Left hindlimb (tissue), 1 donor: Measurements from ENCODE around the gene TBX5.
A peak's percentile ranks its signal among the peaks of the same experiment; 100 is the strongest.

Source experiments
- DNase-seq: peaks from one replicate; pipeline ENCODE4 v3.0.0-alpha.2; 2018

Gene TBX5

DNA sequence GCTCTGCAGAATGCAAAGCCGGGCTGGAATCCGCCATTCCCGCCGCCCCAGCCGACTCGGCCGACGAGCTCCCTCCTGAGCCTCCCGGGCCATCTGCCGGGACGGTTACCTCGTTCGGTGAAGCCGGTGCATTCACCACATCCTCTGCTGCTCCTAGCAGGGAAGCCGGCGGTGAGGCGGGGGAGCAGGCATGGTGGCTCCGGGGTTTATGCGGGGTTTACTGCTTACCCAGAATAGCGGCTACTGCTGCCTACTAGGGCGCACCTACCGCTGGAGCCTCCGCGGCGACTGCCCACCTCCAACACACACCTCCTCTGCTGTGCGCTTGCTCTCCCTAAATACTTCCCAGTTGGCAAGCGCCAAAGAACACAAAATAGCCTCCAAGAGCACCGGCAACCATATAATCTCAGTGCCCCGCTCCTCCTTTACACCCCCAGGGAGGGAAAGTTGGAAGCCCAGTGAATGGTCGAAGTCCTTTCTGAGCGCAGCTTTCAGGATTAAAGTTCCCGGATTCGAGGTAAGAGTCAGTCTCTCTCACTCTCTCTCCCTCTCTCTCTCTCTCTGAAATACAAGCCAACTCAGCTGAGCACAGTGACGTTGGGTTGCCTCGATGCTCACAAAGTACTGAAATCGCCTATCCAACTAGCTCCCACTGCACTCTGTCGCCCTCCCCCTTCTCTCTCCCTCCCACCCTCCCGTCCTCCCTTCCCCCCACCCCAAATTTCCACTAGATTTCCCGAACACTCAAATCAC is at the start of gene TBX5:
TBX5 (minus strand) TSS at position 626 of the 753 bp plus-strand sequence. CDS start 2,246 bp downstream, outside the sequence.
- peak; percentile 51 for DNase-seq

DNA sequence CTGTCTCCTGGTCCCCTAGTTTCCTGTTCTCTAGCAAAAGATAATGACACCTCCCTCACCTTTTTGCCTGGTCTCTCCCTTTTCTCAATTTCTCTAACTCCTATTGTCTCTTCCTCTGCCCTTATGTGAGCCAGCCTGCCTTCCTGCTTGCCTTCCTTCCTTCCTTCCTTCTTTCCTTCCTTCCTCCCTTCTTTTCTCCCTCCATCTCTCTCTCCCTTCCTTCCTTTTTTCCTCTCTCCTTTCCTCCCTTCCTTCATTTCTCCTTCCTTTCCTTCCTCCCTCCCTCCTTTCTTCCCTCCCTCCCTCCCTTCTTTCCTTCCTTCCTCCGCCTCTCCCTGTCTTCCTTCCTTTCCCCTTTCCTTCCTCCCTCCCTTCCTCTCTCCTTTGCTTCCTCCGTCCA is 45.7 kb upstream of the TBX5 start:
- DNase-seq = no peak

DNA sequence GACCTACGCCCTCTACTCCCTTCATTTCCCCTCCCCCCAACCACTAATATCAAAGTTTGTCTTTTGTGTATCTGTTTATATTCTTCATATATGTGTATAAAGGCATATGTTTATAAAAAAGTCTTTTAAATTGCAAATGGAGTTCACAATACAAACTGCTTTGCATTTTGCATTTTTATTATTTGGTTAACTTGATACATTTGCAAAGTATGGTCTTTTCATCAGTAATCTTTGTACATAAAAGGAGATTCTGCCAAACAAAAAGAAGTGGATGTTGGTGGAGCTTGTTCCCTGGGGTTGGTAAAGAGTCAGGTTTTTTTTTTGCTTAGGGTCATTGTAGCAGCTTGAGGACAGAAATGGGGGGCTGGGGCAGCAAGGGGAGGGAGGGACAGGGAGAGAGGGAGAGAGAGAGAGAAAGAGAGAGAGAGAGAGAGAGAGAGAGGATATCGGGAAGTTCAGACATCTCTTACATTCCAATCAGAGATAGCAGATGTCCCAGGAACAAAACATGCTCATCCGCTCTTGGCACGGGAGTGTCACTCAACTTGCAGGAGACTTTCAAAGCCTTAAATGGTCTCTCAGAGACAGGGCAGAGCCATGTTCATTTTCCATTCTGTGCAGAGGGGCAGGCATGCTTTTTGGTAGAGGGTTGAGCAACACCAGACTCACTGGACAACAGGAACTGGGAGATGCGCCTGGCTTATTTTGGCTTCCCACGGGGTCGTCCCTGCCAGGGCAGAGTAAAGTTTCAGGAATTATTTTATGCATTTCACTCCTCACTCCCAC is 44.8 kb upstream of the TBX5 start:
- no peak for DNase-seq

DNA sequence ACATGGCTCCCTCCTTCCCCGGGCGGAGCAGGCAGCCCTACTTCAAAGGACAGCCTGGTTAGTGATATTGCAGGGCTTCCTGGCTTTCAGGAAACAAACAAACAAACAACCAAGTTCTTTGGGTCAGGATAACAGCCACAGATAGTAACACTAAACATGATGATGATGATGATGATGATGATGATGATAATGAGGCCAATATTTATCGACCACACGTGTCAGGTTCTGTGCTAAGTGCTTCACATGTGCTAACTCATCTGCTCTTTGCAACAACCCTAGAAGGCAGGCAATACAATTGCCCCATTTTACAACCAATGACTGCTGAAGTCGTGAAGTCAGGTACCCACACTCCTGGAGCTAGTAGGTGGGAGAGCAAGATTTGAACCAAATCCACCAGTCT is 44.1 kb upstream of the TBX5 start:
- no peak for DNase-seq

DNA sequence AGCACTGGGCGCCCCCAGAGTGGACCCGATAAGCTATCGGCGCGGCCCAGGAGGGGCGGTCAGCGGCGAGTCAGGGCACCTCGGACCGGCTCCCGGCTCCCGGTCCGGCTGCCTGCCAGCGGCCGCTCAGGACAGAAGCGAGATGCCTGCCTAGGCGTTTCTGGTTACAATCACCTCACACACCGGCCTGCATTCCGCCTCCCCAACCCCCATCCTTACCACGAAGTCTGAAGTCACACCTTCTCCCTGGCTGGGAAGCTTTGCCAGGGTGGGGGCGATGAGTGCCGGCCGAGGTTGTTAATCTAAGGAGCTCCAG is 42.6 kb upstream of the TBX5 start:
- DNase-seq = no peak

DNA sequence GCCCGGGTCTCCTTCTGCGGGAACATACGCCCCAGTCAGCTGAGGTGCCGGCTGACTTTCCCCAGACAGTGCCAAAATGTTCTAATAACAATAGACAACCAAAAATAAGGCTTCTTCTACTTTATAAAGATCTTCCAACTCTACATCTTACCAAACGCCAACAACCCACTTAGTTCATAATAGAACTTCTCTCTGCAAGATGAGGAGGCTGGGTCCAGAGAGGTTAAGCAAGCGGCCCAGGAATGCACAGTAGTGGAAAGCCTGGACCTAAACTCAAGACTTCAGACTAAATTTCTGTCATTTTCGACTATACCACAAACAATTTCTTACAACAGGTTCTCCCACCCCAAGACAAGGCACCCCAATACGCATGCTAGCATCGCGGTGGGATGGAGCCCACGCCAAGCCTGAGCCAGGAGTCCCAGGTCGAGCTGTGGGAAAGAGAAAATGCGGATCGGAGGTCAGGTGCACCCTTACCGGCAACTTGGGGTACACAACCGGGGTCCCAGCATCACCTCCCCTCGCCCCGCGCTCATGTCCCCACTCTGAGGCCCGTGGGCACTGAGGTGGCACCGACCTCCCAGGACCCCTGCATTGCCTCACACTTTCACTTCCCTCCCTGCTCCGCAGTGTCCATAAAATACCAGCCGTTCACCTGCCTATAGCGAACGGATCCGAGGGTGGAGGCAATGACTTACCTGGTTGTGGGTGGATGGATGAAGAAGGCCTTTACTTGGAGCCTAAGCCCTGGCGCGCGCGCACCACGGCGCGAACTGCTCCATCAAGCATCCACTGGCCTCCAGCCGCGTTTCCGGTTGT is 42.1 kb upstream of the TBX5 start:
- DNase-seq = no peak

DNA sequence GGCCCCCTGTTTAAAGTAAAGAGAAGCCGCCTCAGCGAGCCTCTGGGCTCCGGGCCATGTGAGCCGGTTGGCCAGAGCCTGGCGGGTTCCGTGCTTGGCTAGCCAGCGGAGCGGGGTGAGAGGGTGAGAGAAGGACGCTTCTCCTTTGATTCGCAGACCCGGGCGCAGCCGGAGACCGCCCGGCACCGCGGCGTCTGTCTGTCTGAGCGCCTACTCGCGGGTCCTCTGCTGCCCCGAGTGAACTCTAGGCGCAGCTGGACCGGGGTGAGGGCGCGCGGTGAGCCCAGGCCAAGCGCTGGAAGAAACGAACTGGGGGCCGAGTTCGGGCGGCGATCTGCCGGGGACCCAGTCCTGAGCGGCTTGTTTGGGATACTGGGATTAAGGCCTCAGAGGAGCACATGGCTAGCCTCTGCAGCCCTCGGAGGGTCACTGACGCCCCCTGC is 41.4 kb upstream of the TBX5 start:
- no peak for DNase-seq

DNA sequence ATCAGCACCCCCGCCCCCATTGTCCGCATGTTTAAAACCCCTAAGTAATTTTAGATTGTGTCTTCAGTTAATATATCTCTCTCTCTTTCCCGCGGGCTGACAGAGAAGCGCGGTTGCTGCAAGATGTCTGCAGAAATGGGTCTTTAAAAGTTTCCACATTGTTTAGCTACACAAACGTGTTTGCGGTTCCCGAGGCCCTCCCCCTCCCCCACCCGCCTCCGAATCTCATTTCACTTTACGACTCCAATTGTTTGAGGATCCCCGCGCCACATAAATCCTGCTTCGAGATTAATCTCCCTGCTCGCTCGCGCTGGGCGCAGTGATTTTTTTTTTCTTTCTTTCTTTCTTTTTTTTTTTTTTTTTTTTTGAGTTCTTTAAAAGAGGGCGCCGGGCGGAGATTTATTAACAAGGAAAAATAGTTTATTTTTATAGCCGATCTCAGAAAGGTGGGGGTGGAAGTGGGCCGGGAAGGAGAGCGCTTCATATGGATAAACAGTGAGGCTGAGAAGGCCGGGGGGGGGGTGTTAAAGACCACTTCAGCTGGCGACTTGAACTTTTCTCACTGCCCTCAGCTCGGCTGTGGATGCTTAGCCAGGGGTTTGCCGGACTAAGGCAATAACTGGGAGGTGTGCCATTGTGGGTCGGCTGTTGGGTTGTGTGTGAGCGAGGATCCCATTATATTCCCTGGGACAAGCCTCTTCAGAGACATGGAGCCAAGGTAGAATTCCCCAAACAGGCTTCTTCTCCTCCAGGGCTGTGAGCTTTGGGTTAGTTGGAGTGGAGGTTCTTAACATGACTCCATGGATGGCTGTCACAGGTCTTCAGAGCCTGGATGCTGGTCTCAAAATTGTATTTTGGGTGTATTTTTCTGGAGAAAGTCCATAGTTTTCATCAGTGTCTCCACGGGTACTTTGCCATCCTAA is 39.7 kb upstream of the TBX5 start:
- DNase-seq = no peak

DNA sequence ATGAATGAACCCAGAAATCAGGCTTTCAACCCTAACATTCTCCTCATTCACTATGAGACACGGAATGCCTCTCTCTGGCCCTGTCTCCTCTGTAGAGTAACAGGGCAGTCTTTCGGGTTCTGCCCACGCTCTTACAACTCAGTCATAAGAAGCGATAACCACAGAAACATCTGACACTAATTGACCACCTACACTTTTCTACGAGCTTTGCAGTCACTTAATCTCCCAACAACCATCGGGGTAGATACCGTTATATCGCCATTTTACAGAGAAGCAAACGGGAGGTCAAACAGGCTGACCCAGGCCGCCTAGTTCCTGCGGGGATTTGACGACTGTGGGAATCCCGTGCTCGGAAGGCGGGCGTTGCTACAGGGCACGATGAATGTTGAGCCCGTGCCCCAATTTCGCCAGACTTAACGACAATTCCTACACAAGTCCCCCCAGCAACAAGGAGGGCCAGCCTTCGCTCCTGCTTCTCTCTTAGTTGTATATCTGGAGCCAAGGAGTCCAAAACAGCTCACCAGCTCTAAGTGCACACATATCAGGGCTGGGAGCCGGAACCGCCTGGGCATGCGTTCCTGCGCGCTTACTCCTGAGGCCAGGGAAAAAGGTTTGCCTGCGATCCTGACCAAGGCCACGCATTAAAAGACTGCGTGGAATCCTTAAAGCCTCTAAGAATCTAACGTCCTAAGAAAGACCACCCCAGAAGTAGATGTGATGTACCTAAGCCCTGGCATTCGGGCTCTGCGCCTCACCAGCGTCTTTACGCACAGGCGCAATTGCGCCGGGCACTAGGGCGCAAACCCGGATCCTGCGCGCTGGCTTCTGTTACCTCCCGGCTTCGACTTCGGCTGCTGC is 38.7 kb upstream of the TBX5 start:
- no peak for DNase-seq

DNA sequence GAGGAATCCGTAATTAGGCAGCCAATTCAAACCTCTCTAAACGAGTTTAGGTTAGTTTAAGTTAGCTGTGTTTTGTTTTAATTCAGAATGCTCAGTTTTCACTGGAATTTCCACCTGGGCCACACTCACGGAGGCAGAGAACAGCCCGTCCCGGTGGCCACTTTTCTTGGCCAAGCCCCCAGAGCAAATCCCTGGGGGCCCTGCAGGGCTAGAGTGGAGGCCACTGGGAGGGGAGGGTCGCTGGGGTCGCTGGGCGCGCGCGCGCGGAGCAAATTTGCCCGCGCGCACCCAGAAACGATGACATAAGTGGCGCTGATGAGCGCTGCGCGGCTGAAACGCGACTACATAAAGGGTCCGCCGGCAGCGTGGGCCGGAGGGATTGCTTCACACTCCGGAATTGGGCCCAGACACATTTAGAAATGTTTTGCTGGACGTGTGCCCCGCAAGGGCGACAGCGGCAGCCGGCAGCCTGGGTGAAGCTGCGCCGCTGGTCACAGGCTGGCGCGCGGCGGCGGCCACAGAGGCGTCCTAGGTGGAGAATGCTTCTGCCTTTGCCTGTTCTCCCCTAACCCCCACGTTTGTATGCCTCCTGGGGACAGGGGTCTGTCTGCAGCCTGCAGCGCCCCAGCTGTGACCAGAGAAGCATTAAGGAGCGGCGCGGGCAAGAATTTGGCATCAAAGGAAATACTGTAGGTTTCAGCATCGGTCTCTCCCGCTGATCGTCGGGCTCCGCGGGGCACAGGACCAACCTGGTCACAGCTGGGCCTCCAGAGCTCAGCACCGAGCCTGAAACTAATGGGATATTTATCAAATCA is 37.9 kb upstream of the TBX5 start:
- DNase-seq = no peak

DNA sequence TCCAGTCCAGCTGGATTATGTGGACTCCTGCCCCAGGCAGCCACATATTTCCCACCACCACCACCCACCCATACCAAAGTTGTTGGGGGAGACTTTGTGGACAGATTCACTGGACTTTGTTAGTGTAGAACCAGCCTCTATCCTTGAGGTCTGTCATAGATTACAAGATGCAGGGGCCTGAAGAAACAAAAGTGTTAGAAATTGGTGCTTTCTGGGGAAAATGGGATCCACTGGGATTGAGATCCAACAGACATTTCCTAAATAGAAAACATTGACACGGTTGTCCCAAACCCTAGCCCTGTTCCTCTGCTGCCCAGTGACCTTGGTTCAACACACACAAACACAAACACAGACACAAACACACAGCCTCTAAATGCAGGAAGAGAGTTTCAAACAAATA is 36.6 kb upstream of the TBX5 start:
- no peak for DNase-seq

DNA sequence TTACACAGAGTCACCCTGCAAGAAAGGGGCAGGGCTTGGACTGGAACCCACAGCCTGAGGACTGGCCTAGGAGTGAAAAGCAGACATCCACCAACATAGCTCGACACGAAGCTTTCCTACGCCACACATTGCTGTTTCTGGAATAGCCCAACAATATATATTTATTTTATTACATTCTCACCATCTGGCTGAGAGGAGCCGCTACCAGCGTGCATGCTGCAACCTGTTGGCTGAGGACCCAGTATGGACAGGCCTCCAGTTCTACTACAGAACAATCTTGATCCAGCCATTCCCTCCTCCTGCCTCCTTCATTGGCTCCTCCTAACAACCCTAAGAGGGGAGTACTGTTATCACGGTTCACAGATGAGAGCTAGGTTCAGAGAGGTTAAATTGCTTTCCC is 35.6 kb upstream of the TBX5 start:
- DNase-seq = no peak

DNA sequence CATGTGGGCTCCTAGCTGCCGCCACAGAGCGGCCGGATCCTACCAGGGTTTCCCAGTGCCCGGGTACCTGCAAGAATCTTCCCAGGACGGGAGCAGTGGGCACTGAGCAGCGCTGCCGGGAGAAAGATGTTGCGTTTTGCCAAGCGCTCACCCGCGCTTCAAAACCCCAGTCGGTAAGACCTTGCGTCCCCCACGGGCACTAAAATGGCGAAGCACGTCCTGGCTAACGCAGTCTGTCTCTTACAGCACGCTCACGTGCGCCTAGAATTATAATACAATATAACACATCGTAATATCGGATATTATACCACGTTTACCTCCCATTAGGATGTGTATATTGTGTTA is 35.1 kb upstream of the TBX5 start:
- no peak for DNase-seq

DNA sequence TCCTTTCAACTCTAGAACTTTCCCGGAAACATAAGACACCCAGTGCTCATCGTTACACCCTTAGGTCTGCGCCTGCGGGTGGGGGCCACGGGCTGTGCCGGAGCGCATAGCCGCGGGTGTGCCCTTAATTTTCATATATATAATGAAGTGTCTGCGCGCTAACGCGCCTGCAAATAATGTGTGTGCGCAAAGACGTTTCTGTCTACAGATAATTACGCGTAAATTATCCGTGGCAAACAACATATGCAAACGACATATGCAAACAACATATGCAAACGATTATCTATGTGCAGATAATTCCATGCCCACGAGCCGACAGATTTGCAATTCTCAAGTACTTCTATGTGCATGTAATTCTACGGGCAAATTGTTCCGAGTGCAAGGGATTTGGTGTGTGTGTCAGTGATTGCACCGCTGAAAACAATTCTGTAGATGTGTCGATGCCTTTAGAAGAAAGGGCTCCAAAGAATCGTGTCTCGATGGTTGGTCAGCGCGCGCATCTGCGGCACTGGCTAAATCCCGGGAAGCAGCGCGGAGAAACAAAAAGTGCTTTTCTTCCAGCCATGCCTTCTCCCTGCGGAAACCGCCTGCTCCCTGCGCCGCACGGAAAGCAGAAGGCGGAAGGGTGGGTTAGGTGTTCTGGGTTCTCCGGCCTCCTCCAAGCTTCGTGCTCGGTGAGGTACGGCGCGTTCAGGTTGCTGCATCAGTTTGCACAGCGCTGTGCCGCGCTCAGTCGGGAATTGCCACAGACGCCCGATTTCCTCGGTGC is 34.5 kb upstream of the TBX5 start:
- DNase-seq = no peak

DNA sequence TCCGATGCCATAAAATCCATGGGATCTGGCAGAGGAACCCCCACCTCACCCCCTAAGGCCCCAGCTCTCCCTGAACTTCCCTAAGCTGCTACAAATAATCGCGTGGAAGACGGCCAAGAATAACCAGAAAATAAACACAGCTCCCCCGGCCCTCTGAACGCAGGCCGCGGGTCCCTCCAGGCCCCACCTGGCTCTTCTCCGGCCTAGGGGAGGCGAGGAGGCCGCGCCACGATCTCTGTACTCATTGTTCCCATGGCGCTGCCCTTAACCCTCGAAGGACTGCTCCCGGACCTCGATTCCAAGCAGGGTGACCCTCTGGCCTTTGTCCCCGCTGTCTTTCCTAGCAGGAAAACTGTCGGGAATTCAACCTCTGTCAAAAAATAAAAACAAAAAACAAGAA is 33.9 kb upstream of the TBX5 start:
- no peak for DNase-seq

DNA sequence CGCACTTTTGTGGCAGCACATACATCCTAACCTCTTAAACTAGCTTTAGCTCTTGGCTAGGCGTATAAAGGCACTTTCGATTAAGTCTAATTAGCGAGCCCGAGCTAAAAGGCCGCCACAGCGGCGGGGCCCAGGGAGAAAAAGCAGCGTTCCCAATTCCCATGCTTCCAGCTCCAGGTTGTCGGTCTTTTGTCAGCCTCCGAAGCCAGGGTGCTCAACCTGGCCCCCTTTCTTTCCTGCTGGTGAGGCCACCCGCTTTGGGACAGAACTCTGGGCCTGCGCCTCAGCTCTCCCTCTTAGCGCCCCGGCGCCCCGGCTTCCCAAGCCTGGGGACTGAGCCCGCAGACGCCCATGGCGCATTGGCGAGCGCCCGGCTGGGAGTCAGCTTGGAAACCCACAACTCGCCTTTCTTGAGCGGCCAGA is 33.3 kb upstream of the TBX5 start:
- no peak for DNase-seq

DNA sequence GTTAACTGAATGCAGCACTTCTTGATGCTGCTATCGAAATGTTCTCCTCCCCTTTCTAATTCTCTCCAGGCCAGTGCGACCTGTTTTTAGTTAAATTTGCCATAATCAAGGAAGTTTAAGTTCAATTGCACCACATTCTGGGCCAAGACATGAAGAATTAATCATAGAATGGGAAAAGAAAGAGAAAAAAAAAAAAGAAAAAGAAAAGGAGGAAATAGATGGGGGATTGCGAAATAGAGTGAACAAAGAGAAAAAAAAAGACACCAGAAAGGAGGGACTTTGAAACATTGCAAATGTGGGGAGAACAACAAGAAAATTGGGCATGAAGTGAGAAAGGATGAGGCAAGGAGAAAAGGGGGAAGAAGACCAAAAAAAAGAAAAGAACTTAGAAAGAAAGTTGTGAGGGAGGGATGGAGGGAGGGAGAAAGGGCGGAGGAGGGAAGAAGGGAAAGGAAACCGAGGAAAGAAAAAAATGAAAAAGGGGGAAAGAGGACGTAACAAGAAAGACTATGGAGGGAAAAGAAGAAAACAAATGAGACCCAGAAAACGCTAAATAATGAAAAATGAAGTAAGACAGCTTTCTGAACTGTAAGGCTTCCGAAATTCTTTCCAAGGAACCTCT is 32.8 kb upstream of the TBX5 start:
- no peak for DNase-seq

DNA sequence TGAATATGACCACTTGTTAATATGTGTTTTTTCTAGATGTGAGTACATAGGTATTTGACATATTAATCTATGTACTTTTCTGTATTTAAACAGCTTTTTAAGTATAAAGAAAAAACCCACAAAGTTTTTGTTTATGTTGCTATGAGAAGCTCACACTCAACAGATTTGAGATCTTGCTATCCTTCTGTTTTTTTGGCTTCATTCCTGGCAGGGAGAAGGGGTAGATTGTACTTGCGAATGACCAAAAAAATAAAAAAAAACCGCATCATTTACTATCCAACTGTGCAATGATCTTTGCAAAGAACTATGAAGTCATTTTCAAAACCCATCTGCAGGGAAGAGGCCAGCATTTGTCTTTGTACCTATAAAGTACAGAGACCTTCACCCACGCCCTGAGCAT is 28.4 kb upstream of the TBX5 start:
- no peak for DNase-seq

DNA sequence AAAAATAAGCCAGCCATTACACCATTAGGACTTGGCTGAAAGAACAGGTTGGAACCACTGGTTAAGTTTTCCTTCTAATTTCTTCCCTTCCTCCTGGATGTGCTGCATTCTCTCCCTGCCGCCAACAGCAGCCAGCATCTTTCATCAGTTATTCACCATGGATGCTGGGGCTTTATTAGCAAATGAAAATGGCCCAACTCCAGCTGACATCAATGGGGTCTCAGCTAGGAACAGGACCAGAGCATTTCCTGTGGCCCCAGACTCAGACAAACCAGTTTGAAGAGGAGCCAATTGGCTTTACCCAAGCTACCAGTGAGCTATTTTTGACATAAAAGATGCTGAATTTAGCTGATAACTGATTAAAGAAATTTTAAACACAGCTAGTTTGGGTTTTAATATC is 26.0 kb upstream of the TBX5 start:
- no peak for DNase-seq

DNA sequence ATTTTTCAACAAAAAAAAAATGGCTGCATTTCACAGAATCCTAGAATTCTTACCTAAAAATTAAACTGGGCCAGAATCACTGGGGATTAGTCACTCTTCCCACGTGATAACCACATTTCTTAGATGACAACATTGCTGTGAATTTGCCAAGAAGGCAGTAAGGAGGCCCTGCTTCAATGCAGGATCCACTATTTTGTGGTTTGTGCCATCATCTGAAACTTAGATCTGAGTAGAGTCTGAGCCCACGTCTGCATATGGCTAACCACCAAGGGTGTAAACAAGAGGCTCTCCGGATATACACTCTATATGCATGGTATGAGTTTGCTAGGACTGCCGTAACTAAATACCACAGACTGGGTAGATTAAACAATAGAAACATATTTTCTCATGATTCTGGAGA is 24.4 kb upstream of the TBX5 start:
- DNase-seq = no peak
